Activated T-helper 1 cell treated with anti-CD3 and anti-CD28 coated beads, Interleukin-2, amount 50 U/mL, for 16 hours (primary cell): ENCODE results near the gene SSU72.
"Not testable (repeated sequence)": the region's sequence is repeated elsewhere in the genome, so short reads cannot be mapped to it uniquely, and the experiment has no call there.

ENCODE experiments used
- DNase-seq, 2 donors: peaks; one replicate each; pipeline ENCODE4 v3.0.0-alpha.2; 2020; ENCODE audit warnings: low read depth in 1 of 2, low spot score in 1 of 2

The SSU72 gene

GRCh38 chr1:1508775-1509464, 65.7 kb downstream of the SSU72 start:
- not testable (repeated sequence) for DNase-seq

- DNase-seq, result no peak
Measured at GRCh38 chr1:1507305-1507704, 67.4 kb downstream of the SSU72 start.

- DNase-seq, result not testable (repeated sequence)
Measured at GRCh38 chr1:1505801-1506200, 68.9 kb downstream of the SSU72 start.

- DNase-seq, result not testable (repeated sequence)
Measured at GRCh38 chr1:1505366-1505798, 69.3 kb downstream of the SSU72 start.

GRCh38 chr1:1504777-1505365, 69.8 kb downstream of the SSU72 start:
- DNase-seq, result peak; percentile 42 to 54

DNA sequence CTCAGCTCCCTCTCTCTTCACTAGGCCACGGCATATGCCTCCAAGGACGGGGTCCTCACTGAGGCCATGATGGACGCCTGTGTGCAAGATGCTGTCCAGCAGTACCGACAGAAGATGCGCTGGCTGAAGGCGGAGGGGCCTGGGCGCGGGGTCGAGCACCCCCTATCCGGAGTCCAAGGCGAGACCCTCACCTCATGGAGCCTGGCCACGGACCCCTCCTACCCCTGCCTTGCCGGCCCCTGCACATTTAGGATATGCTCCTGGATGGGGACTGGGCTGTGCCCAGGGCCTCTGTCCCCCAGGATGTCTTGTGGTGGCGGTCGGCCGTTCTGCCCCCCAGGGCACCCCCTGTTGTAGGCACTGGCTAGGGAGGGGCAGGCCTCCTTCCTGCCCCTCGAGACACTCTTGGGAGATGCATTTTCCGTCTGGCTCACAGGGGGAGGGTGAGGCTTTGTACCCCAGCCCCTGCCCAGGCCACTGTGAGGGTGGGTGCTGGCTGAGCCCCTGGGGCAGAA, 79.1 kb downstream of the SSU72 start:
- not testable (repeated sequence) for DNase-seq

GRCh38 chr1:1494311-1494710, 80.4 kb downstream of the SSU72 start:
- not testable (repeated sequence) for DNase-seq
